Retinal pigment epithelial cell (primary cell): ENCODE data around the gene DDX4.

Experiments
- DNase-seq: peaks from one replicate; pipeline ENCODE4 v3.0.0-alpha.2; 2010; ENCODE audit warnings: low read depth
- H3K4me3 ChIP-seq: 2 replicates; pipeline ENCODE4 v1.5.1; 2011; ENCODE audit warnings: mild to moderate bottlenecking, low read length, control low read depth, moderate library complexity
- CTCF ChIP-seq: conservative IDR thresholded peaks from 2 replicates; pipeline ENCODE4 v1.5.1; 2011; ENCODE audit warnings: low read depth, low read length, control low read depth, inconsistent platforms

Gene DDX4

GRCh38 chr5:55700745-55701144 is 37.1 kb upstream of the DDX4 start:
- TF ChIP-seq CTCF: no peak
- DNase-seq: no peak
- H3K4me3 ChIP-seq: no peak overlapping the region

- DNase-seq: no peak
- H3K4me3 ChIP-seq: no peak overlapping the region
- no peak for TF ChIP-seq CTCF
Observed at GRCh38 chr5:55701462-55702103, 36.3 kb upstream of the DDX4 start.

DNA sequence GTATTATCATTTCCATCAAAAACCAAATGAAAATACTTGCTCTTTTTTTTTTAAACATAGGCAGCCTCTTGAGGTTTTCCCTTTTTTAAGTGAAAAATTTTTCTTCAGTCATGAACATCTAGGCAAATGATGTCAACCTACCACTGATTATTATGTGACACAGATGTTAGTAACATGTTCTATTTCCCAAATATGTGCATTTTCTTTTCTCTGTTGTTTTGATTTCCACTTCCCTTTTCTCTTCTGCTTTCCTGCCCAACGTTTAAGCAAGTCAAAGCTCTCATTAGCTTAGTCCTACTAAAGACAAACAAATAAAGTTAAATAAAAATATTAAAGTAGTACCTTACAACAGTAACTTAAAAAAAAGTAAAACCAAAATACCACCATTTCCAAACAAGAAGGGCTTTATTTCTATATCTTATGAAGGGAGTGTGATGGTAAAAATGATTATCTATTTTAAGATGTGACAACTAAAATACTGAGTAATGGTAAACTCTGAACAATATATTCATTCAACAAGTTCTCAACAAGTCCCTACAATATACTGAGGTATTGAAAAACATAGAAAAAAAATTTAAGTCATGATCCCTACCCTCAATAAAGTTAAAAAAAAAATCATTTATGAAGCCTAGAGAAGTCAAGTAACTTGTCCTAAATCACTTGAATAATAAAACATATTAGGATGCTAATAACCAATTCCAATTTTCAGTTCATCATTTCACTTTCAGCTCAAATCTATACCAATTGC is 35.1 kb upstream of the DDX4 start:
- no peak for TF ChIP-seq CTCF
- DNase-seq: no peak
- no peak overlapping the region for H3K4me3 ChIP-seq

- DNase-seq: no peak
- H3K4me3 ChIP-seq: no peak overlapping the region
- TF ChIP-seq CTCF: no peak
Observed at GRCh38 chr5:55706230-55706629, 31.6 kb upstream of the DDX4 start.

DNA sequence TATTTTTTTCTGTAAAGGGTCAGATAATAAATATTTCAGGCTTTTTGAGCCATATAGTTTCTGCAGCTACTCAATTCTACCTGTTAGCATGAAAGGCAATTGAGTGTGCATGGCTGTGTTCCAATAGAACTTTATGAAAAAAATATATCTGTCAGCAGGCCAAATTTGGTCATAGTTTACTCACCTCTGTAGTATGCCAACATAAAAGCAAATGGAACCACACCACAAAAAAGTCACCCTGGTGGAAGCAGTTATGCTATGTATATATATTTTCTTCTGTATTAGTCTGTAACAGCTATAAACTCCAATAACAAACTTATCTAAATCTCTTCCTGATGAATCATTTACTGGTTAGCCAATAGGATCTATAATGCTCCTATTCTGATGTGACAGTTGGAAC is 29.1 kb upstream of the DDX4 start:
- H3K4me3 ChIP-seq: no peak overlapping the region
- no peak for DNase-seq
- no peak for TF ChIP-seq CTCF

DNA sequence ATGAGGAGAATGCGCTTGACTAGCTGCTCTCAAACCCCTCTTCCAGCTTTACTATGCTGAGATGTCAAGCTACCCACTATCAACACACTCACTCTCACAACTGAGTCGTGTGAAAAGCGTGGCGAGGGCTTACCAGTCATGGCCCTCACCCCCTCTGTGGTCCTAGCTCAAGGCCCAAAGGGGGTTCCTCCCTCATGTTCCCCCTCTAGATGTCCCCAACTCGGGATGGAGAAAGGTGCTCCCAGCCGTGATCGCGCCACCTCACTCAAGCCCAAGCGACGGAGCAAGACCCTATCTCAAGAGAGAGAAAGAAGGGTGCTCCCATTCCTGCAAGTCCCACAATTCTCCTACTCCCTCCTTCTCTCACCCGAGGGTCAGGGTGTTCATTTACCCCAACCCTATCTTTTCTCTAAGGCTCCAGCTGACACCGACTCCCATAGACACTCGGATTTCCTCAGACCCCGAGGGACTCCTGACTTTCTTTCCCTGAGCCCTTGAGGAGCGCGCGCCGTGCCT is 26.3 kb upstream of the DDX4 start:
- peak overlapping the region; percentile 85 for H3K4me3 ChIP-seq
- DNase-seq: no peak
- no peak for TF ChIP-seq CTCF
